Cardiac fibroblast (primary cell): Measurements from ENCODE around the gene FCHSD2.
"Not testable (repeated sequence)": the region's sequence is repeated elsewhere in the genome, so short reads cannot be mapped to it uniquely, and the experiment has no call there.

Experiments used
- DNase-seq, 2 donors: peaks; one replicate each; pipeline versions ENCODE4 v3.0.0 to v3.0.0-alpha.2; 2010; ENCODE audit warnings: low read depth in 2 of 2
- H3K4me3 ChIP-seq, 2 donors: replicated peaks in 1 of 2; 1 replicate in 1 of 2; 2 replicates in 1 of 2; pipeline ENCODE4 v1.5.1; 2011; ENCODE audit warnings: low read depth in 2 of 2, low read length in 2 of 2, mild to moderate bottlenecking in 2 of 2, moderate library complexity in 1 of 2
- TF ChIP-seq, protein P1 (sequence below): IDR thresholded peaks from one replicate; pipeline ENCODE4 v1.5.1; 2011; ENCODE audit warnings: low read depth, mild to moderate bottlenecking, low read length, inconsistent platforms

FCHSD2 gene

DNA sequence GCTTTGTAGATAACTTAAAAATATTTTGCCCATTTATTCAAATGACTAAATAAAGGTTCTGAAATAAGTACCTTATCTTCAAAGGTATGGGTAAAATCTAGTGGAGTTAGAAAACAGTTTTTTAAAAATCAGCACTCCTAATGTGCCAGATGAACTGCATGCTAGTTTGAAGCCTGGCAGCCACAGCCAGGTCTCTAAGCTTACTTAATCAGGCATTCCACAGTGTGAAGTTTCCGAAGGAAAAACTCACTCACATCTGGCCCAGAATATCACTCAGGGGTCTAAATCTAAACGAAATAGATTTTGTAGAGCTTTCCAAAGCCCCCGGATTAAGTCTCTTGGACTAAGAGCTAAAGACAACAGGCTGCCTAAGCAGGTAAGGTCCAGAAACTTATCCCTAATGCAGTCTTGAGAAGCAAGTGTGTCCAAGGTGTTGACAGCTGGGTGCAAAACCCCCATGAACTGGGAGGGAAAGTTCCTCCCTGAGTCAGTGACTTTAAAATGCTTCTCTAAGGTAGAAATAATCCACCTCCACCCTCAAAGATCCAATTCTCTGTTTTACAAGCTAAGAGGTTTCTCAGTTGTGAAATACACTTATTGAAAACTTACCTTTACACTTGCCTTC is 157.6 kb downstream of the FCHSD2 start:
- no peak for DNase-seq
- TF ChIP-seq, protein P1, sequence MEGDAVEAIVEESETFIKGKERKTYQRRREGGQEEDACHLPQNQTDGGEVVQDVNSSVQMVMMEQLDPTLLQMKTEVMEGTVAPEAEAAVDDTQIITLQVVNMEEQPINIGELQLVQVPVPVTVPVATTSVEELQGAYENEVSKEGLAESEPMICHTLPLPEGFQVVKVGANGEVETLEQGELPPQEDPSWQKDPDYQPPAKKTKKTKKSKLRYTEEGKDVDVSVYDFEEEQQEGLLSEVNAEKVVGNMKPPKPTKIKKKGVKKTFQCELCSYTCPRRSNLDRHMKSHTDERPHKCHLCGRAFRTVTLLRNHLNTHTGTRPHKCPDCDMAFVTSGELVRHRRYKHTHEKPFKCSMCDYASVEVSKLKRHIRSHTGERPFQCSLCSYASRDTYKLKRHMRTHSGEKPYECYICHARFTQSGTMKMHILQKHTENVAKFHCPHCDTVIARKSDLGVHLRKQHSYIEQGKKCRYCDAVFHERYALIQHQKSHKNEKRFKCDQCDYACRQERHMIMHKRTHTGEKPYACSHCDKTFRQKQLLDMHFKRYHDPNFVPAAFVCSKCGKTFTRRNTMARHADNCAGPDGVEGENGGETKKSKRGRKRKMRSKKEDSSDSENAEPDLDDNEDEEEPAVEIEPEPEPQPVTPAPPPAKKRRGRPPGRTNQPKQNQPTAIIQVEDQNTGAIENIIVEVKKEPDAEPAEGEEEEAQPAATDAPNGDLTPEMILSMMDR = no peak
- no peak overlapping the region for H3K4me3 ChIP-seq

DNA sequence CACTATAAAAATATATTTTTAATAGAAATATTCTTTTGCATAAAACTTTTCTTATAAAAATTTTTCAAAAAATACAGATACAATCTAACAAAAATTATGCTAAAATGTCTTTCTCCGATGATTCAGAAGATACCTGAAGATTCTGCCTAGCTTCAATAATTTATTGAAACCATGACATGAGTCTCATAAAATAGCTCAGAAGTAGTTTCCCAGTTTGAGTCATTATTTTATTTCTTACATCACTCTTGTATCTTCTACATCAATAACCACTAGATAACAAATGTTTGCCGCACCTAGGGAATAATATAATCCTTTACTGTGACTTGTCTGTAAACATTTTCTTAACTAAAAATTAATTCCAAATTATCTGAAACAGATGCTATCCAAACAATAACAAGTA is 158.6 kb downstream of the FCHSD2 start:
- no peak for DNase-seq
- no peak overlapping the region for H3K4me3 ChIP-seq
- TF ChIP-seq, protein P1 = no peak

DNA sequence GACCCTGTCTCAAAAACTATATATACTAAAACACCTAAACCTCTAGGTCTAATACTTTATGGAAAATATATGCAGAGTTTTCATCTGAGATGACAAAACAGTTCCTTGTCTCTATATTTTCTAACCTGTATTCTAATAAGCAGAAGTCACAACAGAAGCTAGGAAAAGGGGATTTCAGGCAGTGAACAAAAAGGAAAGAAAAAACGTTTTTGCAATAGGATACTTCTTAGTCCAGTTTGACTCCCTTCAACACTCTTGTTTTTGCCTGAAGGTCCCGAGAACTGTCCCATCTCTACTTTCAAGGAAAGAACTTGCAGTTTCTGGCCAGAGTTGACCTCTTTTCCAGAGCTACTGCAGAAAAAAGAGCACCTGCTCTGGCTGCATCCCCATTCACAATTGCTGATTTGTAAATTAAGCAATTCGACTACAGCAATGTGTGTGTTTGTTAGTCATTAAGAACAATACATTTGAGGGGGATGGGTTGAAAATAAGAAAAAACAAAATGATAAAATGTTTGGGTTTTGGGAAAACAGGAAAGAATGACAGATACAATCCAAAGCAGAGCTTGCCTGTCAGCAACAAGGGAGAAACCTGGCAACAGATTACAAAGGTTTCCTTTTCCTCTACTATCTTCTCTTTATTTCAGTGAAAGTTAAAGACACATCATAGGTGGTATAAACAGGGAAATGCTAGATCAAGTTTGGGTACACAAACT is 160.0 kb downstream of the FCHSD2 start:
- TF ChIP-seq, protein P1 = no peak
- DNase-seq = peak in 1 of 2 donors; percentile 11
- H3K4me3 ChIP-seq = no peak overlapping the region

DNA sequence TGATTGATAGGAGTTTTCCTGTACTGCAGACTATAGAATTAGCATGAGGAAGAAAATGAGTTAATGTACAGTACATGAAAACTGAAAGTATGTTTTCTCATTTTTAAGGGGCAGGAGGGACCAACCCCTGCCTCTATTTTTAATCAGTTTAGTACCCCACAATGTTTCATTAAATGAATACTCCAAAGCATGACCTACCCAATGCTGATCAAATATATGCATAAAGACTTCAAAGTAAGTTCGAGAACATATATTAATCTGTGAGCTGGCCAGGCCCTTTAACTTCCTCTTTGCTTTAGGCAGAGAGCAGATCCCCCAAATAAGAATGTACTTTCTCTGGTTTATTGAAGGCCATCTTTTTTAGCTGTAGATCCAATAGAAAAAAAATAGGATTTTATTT is 161.0 kb downstream of the FCHSD2 start:
- no peak overlapping the region for H3K4me3 ChIP-seq
- TF ChIP-seq, protein P1 = no peak
- no peak for DNase-seq

DNA sequence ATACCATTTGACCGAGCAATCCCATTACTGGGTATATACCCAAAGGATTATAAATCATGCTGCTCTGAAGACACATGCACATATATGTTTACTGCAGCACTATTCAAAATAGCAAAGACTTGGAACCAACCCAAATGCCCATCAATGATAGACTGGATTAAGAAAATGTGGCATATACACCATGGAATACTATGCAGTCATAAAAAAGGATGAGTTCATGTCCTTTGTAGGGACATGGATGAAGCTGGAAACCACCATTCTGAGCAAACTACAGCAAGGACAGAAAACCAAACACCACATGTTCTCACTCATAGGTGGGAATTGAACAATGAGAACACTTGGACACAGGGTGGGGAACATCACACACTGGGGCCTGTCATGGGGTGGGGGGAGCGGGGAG is 164.3 kb downstream of the FCHSD2 start:
- not testable (repeated sequence) for H3K4me3 ChIP-seq, DNase-seq

DNA sequence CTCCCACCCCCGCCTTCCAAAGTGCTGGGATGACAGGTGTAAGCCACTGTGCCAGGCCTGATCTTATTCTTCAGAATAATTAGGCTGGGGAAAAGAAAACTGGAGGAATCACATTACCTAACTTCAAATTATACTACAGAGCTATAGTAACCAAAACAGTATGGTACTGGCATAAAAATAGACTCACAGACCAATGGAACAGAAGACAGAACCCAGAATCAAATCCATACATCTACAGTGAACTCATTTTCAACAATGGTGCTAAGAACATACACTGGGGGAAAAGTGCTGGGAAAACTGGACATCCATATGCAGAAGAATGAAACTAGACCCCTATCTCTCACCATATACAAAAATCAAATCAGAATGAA is 165.6 kb downstream of the FCHSD2 start:
- not testable (repeated sequence) for H3K4me3 ChIP-seq, DNase-seq

DNA sequence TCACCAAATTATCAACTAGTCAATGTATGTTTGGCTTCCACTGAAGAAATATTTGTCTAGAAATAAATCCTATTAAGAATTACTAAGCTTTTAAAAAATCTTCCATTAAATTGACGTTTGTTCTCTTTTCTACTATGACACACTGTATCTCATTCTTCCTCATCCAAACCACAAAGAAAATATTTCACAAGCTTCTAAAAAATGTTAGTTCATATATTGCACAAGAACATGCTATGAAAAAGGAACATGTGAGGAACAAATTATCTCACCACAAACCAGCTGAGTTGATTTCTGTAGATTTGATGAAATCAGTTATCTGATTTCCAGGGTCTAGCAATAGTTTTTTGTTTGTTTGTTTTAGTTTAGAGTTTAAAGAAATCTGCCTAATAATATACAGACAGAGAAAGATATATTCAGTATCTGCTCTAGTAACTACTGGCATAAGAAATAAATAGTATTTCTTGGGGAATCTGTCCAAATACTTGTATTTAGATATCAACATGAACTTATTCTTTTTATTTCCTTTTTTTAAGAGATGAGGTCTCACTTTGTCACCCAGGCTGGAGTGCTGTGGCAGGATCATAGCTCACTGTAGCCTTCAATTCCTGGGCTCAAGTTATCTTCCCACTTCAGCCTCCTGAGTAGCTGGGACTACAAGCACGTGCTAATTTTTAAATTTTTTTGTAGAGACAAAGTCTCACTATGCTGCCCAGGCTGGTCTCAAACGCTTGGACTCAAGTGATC is 166.2 kb downstream of the FCHSD2 start:
- TF ChIP-seq, protein P1 = no peak
- H3K4me3 ChIP-seq = no peak overlapping the region
- peak; percentile 86 to 93 for DNase-seq
